ENCODE data around the gene PLG. TPM values are rescaled to one million over a fixed set of nuclear protein-coding genes. Genes with fewer than 3 reads are reported as not detected.
"Not testable (repeated sequence)": the region's sequence is repeated elsewhere in the genome, so short reads cannot be mapped to it uniquely, and the experiment has no call there.

Gene PLG
- total RNA-seq, 1 donor from 2014 or later = not detected

DNA sequence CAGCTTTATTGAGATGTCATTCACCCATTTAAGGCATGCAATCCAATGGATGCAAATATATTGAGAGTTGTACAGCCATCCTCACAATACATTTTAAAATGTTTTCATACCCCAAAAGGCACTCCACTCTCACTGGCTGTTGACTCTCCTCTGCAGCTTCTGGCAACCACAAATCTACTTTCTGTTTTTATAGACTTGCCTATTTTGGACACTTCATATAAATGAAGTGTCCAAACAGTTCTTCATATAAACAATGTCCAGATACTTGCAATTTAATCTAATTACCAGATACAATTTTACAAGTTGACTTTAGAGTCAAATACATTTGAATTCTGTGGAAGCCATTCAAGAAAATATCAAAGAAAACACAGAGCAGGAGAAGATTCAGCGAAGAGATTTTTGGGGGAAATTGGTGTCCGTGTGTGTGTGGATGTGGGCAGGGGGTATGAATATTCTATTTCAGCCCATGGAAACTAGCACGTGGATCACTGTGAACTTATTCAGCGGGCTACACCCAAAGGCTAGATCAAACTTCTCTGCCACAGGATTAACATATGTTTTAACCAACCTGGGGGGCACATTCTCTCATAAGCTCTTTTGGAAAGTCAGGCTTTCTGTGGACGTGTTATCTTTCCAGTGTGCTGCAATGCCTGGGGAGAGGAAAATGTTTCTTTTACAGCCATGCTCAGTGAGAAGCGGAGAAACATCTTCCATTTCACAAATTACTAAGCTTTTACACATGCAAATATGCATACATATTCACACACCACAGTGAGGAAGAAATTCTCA, 73.9 kb downstream of the PLG start:
- no peak for DNase-seq (ENCODE audit: low read depth in 2 of 2)

DNA sequence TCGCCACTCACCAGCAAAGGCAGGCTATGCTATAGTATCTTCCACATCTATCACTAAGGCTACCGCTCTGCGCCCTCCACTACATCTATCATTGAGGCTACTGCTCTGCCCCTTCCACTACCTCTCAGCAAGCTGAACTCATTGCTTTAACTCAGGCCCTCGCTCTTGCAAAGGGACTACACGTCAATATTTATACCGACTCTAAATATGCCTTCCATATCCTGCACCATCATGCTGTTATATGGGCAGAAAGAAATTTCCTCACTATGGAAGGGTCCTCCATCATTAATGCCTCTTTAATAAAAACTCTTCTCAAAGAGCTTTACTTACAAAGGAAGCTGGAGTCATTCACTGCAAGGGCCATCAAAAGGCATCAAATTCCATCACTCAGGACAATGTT, 77.1 kb downstream of the PLG start:
- DNase-seq (ENCODE audit: low read depth in 2 of 2) = not testable (repeated sequence)

DNA sequence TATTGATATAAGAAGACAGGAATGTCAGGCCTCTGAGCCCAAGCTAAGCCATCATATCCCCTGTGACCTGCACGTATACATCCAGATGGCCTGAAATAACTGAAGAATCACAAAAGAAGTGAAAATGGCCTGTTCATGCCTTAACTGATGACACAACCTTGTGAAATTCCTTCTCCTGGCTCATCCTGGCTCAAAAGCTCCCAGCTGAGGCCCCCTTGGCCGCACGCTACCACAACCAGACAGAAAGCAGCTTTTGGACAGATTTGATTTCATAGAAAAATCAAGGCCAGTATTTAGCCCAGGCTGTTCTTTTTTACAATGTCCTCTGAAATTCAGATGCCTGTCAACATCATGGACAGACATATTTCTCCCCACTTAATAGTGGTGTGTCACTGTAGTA, 78.6 kb downstream of the PLG start:
- DNase-seq (ENCODE audit: low read depth in 2 of 2) = not testable (repeated sequence)

DNA sequence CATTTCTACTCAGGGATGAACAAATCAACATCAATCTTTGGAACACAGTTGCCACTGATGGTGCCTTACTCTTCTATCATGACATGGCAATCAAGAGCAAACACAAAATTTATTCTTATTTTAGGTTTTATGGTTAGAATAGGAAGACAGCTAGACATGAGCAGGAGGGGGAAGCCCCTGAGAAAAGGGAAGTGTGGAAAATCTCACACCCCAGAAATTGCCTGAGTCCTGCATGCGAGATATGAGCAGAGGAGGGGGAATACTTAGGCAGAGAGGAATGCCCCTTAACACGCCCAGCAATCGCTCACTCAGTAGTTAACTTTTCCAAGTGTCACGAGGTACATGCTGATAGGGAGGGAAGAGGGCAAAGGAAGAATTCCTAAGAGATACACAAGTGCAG, 79.3 kb downstream of the PLG start:
- DNase-seq (ENCODE audit: low read depth in 2 of 2) = no peak

DNA sequence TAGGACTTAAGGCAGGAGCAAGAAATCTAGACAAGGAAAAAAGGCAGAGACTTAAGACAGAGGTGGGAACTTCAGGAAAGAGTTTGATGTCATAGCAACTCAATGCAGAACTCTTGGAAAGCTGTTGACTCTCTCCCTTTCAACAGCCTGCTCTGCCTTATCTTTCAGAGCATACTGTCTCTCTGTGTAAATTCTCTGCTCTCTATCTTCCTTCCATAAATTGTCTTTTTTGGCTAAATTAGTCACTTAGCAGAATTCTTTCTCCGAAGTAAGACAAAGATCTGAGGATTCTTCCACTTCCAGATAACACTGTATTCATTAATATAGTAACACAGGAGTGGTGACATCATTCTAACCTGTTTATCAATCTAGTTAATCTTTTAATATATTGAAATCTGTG, 80.2 kb downstream of the PLG start:
- DNase-seq (ENCODE audit: low read depth in 2 of 2) = no peak

DNA sequence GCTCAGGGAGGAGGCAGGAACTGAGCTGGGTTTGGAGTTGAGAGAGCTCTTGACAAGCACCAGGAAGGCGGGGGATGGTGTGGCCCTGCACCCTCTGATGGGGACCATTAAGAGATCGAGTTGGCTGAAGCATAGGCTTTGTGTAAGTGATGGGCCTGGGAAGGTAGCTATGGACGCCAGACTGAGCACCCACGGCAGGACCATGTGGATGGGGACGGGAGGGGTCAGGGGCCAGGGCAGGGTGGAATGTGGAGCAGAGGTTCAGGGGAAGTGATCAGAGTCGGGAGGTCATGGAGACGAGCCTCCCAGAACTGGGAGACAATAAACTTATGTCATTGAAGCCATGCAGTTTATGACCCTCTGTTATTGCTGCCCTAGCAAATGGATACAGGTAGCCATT, 81.7 kb downstream of the PLG start:
- no peak for DNase-seq (ENCODE audit: low read depth in 2 of 2)

DNA sequence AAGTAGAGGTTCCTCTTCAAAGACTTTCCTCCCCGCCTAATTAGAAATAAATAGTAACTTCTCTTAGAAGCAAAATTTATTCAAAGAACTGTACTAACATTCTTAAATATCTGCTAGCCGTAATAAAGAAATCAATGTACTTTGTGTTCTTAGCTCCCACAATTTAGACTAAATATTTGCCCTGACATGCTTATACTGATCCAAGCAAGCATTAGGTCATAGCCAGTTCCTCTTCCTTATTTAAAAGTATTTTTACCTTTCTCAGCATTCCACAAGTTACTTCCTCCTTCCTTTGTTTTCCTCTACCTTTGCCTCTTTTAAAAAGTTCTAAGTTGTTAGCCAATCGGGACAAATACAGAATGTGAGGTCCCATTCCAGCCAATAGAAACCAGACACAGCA, 86.1 kb downstream of the PLG start:
- not testable (repeated sequence) for DNase-seq (ENCODE audit: low read depth in 2 of 2)

DNA sequence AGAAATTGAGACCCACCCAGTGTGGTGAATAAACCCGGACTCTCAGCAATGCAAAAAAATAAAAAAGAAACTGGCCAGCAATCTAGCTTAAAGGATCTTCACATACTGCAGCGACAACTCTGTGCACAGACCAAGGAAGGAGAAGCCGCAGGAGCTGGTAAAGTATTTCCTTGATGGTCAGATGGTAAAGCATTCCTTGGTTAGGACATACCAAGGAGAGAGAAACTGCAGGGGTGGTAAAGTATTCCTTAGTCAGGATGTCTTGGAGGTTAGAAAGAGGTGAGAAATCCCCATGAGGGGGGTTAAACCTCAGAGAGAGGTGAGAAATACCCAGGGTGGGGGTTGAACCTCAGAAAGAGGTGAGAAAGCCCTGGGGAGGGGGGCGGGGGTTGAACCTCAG, 86.8 kb downstream of the PLG start:
- DNase-seq (ENCODE audit: low read depth in 2 of 2) = no peak

DNA sequence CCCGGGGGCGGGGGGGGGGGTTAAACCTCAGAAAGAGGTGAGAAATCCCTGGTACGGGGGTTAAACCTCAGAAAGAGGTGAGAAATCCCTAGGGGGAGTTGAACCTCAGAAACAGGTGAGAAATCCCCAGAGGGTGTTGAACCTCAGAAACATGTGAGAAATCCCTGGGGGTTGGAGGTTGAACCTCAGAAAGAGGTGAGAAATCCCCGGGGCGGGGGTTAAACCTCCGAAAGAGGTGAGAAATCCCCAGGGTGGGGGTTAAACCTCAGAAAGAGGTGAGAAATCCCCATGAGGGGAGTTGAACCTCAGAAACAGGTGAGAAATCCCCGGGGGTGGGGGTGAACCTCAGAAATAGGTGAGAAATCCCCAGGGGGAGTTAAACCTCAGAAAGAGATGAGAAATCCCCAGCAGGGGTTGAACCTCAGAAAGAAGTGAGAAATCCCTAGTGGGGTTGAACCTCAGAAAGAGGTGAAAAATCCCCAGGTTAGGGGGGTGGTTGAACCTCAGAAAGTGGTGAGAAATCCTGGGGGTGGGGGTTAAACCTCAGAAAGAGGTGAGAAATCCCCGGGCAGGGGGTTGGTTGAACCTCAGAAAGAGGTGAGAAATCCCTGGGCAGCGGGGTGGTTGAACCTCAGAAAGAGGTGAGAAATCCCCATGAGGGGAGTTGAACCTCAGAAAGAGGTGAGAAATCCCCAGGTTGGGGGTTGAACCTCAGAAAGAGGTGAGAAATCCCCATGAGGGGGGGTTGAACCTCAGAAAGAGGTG, 87.4 kb downstream of the PLG start:
- DNase-seq (ENCODE audit: low read depth in 2 of 2) = no peak

DNA sequence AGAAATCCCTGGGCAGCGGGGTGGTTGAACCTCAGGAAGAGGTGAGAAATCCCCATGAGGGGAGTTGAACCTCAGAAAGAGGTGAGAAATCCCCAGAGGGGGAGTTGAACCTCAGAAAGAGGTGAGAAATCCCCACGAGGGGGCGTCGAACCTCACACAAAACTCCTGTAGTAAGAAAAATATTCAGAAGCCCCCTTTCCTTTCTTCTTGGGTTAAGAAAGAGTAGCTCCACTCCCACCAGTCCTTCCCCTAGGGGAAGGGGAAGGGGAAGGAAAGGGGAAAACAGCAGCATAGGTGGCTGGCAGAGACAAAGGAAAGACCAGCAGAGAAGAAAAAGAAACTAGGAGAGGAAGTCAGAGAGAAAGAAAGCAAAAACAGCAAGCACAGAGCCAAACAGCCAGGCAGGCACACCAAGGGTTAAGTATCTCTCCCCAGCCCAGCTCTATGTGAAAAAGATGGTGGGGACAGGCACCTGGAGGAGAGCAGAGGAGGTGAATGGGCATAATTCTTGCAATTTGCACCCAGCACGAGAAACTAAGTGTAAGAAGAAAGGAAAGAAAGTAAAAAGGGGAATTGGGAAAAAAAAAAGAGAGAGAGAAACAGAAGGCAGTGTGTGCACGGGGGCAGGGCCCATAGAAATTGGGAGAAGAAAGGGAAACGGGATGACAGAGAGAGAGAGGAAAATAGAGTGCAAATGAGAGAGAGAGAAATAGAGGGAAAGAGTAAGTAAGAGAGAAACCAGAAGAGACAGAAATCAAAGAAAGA, 88.2 kb downstream of the PLG start:
- no peak for DNase-seq (ENCODE audit: low read depth in 2 of 2)

DNA sequence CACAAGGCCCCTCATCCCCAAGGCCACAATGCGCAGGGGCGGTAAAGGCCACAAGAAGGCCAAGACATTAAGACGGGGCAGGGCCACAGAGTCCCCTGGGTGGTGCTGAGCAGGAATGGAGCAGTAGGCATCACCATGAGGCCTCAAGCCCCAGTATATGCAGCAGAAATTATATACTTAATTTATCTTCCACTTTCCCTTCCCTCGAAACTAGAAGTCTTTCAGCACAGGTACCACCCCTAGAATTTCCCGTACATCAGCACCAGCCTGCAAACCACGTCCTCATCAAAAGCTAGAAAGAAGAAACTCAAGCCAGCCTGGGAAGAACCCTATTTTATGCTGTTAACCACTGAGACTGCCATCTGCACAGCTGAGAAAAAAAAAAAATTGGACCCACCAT, 89.4 kb downstream of the PLG start:
- DNase-seq (ENCODE audit: low read depth in 2 of 2) = no peak

DNA sequence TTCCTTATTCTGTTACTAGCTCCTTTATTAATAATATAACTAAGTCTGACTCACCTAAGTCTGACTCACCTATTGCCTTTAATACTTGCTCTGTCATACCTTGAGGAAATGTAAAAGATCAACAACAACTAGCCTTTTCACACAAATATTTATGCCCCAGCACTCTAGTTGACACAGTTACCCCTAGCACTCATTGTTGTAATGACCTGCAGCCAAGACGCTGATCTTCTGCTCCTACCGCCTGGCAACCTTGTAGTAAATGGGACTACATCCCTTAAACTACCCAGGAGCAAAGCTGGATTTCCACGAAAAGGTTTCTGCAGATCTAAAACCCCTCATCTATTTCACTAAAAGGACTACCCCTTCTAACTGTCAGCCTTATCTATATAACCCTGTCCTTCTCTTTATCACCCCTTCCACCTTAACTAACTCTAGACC, 90.0 kb downstream of the PLG start:
- no peak for DNase-seq (ENCODE audit: low read depth in 2 of 2)

DNA sequence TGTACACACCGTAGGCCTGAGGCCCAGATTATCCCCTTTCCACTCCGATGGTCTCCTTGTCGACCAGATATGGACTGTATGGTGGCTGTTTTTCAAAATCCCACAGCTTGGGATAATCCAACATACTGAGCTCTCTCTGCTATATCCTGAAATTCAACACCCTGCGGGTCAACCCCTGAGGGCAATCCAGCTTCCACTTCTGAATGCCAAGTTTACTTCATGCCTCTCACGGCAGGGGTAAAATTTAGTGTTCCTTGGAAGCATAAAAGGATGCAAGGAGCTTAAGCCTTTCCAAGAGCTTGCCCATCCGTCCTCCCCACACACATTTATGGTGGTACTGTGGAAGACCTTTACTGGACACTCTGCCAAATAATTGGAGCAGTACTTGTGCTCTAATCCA, 90.7 kb downstream of the PLG start:
- no peak for DNase-seq (ENCODE audit: low read depth in 2 of 2)

DNA sequence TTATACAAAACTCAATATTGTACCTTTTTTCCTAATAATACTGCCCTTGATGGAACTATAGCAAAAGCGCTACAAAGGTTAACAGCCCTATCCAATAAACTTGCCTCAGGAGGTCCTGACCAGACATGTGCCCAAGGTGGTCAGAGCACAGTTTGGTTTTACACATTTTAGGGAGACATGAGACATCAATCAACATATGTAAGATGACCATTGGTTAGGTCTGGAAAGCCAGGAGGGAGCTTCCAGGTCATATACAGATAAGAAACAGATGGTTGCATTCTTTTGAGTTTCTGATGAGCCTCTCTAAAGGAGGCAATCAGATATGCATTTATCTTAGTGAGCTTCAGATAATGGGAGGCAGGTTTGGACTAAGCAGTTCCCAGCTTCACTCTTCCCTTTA, 91.6 kb downstream of the PLG start:
- DNase-seq (ENCODE audit: low read depth in 2 of 2) = no peak

DNA sequence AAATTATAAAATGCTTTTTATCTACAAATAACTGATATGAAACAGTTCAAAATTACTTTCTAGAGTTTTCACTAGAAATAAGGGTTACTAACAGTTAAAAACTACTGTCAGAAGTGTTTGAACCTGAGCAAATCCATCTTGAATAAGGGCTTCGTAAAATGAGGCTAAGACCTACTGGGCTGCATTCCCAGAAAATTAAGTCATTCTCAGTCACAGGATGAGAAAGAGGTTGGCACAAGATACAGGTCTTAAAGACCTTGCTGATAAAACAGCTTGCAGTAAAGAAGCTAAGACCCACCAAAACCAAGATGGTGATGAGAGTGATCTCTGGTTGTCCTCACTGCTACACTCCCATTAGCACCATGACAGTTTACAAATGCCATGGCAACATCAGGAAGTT, 93.7 kb downstream of the PLG start:
- DNase-seq (ENCODE audit: low read depth in 2 of 2) = no peak

DNA sequence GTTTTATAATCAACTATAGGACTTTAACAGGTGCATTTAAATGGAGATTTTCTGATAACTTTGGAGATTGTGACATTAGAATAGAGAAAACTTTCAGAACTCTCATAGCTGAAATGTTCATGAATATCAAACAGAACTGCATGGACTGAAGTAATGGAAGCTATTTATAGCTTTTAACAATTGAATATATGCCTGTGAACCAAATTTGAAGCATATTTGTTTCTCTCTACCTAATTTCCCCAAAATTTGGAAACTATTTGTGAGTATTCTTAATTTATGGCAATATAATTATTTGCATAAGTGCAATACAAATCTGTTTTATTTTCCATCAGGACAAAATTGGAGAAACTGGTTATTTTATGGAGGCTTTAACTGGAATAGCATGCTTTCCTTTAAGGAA, 96.6 kb downstream of the PLG start:
- no peak for DNase-seq (ENCODE audit: low read depth in 2 of 2)

DNA sequence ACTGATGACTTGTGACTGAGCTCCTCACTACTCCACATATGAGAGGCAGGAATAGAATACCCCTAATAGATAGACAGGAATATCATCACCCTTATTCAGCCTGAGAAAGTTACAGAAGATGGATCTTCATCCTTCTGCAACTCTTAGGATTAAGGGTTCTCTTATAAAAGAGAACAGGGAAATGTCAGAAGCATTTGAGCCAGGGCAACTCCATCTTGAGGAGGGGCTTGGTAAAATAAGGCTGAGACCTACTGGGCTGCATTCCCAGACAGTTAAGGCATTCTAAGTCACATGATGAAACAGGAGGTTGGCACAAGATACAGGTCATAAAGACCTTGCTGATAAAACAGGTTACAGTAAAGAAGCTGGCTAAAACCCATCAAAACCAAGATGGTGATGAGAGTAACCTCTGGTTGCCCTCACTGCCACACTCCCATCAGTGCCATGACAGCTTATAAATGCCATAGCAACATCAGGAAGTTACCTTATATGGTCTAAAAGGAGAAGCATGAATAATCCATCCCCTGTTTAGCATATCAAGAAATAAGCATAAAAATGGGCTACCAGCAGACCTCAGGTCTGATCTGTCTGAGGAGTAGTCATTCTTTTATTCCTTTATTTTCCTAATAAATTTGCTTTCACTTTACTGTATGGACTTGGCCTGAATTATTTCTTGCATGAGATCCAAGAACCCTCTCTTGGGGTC, 97.9 kb downstream of the PLG start:
- no peak for DNase-seq (ENCODE audit: low read depth in 2 of 2)

DNA sequence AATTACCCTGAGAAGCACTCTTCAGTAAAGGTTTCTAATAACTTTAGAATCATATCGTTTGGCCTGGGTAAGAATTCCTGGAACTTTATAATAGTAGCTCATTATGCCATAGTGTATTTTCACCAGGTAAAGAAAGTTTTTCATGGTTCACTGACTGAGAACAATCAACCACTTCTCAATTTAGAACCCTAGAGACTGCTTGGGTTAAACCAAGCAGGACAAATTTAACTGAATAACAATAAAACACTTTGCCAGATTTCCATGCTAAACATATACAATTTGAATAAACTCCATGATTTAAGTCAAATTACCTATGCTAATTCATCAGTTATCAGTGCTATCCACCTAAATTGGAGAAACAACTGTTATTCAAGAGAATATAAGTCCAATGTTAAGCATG, 99.4 kb downstream of the PLG start:
- DNase-seq (ENCODE audit: low read depth in 2 of 2) = no peak

DNA sequence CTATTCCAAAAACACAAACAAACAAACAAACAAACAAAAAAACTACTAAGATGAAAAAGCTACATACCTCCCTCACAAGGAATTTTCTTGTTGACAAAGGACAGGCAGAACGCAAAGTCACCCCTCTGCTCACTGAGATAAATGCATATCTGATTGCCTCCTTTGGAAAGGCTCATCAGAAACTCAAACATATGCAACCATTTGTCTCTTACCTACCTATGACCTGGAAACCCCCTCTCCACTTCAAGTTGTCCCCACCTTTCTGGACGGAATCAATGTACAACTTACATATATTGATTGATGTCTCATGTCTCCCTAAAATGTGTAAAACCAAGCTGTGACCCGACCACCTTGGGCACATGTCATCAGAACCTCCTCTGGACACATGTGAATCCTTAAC, 100.0 kb downstream of the PLG start:
- not testable (repeated sequence) for DNase-seq (ENCODE audit: low read depth in 2 of 2)
